AG04449 (cell line): Measurements from ENCODE around the gene CD33.

Source experiments
- CTCF ChIA-PET: fragments of 350-600 bp; formaldehyde crosslinking; extraction: SDS; loops from one replicate; lab custom pipeline; 2021; ENCODE audit warnings: antibody characterized with exemption; lab: Yijun Ruan, JAX
- POLR2A ChIA-PET: fragments of 400-600, 350-600 bp; formaldehyde crosslinking; extraction: SDS; loops from one replicate; lab custom pipeline; 2020; ENCODE audit warnings: antibody characterized with exemption, inconsistent platforms; lab: Yijun Ruan, JAX
- DNase-seq: peaks from one replicate; pipeline ENCODE4 v3.0.0-alpha.2; 2010; ENCODE audit warnings: low read depth, low spot score
- H3K4me3 ChIP-seq: 2 replicates; pipeline ENCODE4 v1.5.1; 2011; ENCODE audit warnings: low read depth, mild to moderate bottlenecking, control low read depth, low read length
- TF ChIP-seq, protein P1 (sequence below): IDR thresholded peaks from one replicate; pipeline ENCODE4 v1.5.1; 2011; ENCODE audit warnings: mild to moderate bottlenecking, moderate library complexity, low read length, control low read depth, inconsistent platforms; ENCODE audit not compliant: insufficient read depth; ENCODE audit errors: missing control alignments

Gene CD33

DNA sequence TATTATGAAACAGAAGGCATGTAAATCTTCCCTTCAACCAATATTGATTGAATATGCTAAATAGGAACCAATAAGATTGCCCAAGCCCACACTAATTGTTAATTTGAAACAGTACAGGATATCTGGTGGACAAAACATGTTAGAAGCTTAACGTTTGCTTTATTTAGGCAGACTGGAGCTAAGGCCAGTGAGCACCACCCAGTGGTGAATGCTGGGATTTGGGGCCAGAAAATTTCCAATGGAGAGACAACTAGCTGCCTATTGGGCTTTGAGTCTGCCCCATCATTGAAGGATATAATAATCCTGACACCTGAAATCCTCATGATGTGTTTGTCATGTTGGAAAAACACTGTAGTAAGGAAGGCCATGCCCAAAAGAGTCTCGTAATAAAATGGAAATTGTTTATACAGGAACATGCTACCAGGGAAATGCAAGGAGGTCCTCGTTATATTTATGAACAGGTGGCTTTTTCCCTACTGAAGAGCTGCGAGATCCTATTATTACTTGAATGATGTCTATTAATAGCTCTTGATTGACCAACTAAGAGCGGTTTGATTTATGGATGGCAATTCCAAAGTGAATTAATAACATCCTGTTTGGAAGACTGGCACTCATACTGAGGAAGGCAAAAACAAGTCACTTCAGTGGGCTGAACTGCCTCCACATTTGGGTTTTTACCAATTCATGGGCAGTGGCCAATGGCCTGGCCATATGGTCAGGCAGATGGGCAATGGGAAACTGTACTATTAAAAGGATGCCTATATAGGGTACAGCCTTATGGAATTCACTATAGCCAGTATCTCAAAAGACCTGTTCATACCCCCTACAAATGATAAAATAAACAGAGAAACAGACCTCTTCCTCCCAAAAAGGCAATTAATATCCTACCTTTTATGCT is 34.7 kb downstream of the CD33 start:
- ChIA-PET POLR2A (no interaction called here), CTCF (interaction anchor here (0.7 to 2.1 kb wide), 4 partner anchors 11 to 103 kb away, joined by 3 to 5 read pairs (median 4); no protein-coding TSS in a partner anchor)
- TF ChIP-seq, protein P1, sequence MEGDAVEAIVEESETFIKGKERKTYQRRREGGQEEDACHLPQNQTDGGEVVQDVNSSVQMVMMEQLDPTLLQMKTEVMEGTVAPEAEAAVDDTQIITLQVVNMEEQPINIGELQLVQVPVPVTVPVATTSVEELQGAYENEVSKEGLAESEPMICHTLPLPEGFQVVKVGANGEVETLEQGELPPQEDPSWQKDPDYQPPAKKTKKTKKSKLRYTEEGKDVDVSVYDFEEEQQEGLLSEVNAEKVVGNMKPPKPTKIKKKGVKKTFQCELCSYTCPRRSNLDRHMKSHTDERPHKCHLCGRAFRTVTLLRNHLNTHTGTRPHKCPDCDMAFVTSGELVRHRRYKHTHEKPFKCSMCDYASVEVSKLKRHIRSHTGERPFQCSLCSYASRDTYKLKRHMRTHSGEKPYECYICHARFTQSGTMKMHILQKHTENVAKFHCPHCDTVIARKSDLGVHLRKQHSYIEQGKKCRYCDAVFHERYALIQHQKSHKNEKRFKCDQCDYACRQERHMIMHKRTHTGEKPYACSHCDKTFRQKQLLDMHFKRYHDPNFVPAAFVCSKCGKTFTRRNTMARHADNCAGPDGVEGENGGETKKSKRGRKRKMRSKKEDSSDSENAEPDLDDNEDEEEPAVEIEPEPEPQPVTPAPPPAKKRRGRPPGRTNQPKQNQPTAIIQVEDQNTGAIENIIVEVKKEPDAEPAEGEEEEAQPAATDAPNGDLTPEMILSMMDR, result peak; percentile 55
- no peak overlapping the region for H3K4me3 ChIP-seq
- no peak for DNase-seq

DNA sequence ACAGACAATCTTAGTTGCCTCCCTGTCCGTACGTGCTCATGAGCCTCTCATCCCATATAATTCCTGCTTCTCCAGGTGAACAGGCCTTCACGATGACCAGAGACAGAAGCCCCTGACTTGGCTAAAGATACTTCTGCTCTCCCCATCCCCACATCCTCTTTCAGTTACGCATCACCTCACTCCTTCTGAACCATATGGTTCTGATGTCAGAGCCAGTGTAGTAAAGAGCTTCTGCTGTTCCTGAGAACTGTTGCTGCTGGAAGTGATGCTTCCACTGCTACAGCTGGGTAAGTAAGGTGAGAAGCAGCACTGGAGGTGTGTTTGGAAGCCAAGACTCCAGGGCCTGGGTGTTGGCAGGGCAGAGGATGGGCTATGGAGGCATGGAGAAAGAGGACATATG is 38.9 kb downstream of the CD33 start:
- DNase-seq, result no peak
- POLR2A ChIA-PET, result no interaction called here
- CTCF ChIA-PET, result no interaction called here
- H3K4me3 ChIP-seq, result no peak overlapping the region
- TF ChIP-seq, protein P1, result no peak

DNA sequence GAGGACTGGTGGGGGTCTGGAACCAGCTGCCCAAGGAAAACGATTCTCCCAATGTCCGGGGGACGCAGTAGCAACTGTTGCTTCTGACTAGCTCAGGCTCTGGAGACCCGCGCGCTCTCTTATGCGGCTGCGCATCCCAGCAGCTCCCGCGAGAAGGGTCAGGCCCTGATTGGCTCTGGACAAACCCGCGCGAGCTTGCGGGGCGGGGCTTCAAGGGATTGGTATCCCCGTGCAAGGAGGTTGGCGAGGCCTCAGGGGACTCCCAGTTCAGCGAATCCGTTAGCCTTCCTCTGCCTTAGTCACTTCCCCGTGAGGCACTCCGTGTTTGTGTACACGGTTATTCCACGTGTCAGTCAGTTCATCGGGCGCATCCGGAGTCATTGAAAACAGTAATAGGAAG is 46.2 kb downstream of the CD33 start:
- POLR2A ChIA-PET, result no interaction called here
- H3K4me3 ChIP-seq, result no peak overlapping the region
- no peak for DNase-seq
- TF ChIP-seq, protein P1, result no peak
- CTCF ChIA-PET, result interaction anchor here (1.1 kb wide), 1 partner anchor 11 kb away, joined by 5 read pairs; no protein-coding TSS in a partner anchor

DNA sequence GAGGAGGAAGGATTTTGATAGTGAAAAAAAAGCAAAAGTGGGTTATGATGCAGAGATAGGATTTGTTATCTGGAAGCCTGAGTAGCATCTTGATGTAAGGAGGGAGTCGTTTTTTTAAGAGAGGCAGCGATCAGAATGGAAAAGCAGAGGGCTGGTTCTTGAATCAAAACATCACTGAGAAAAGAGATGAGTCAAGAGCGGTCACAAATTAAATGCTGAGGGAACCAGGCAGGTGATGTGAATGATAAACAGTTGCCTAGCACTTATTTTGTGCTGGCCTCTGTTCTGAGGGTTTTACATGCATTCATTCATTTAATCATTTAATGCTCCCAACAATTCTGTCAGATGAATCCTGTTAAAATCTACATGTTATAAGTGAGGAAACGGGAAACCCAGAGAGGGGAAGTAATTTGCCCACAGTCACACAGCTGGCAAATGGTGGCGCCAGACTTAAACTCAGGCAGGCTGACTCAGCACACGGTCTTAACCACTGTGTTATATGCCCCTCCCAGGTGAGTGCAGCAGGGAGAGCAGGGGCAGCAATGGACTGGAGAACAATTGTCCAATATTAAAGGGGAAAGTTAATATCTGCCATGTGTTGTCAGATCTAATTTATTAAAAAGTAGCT is 47.4 kb downstream of the CD33 start:
- CTCF ChIA-PET, result no interaction called here
- H3K4me3 ChIP-seq, result no peak overlapping the region
- TF ChIP-seq, protein P1, result no peak
- no peak for DNase-seq
- POLR2A ChIA-PET, result no interaction called here

DNA sequence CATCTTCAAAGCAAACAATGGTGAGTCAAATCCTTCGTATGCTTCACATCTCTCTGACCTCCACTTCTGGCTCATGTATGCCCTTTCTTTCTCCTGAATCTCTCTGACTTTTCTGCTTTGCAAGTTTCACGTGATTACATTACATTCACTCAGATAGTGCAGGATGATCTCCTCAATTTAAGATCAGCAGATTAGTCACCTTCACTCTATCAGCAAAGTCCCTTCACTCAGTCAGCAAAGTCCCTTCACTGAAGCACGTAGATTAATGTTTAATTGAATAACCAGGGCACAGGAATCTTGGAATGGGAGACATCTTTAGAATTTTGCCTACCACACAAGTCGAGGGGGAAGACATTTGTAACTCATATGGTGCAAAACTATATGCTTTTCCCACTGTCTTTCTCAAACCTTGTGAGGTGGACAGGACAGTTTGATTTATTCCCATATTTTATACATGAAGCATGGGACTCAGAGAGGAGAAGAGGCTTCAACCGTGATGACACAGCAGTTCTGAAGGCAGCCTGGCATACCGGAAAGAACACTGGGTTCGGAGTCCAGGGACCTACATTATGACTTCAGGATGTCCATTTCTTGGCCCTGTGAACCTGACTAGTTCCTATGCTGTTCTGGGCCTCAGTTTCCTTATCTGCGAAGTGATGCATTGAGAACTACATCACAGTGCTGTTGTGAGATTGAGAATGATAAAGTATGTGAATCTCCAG is 49.3 kb downstream of the CD33 start:
- CTCF ChIA-PET, result no interaction called here

More for the DNA sequence above, 49.3 kb downstream of the CD33 start:
- POLR2A ChIA-PET, result no interaction called here
- no peak for DNase-seq
- no peak overlapping the region for H3K4me3 ChIP-seq
- TF ChIP-seq, protein P1, result no peak
